ENCODE data around the gene PDK2.
A peak's percentile ranks its signal among the peaks of the same experiment; 100 is the strongest.

Gene PDK2

DNA sequence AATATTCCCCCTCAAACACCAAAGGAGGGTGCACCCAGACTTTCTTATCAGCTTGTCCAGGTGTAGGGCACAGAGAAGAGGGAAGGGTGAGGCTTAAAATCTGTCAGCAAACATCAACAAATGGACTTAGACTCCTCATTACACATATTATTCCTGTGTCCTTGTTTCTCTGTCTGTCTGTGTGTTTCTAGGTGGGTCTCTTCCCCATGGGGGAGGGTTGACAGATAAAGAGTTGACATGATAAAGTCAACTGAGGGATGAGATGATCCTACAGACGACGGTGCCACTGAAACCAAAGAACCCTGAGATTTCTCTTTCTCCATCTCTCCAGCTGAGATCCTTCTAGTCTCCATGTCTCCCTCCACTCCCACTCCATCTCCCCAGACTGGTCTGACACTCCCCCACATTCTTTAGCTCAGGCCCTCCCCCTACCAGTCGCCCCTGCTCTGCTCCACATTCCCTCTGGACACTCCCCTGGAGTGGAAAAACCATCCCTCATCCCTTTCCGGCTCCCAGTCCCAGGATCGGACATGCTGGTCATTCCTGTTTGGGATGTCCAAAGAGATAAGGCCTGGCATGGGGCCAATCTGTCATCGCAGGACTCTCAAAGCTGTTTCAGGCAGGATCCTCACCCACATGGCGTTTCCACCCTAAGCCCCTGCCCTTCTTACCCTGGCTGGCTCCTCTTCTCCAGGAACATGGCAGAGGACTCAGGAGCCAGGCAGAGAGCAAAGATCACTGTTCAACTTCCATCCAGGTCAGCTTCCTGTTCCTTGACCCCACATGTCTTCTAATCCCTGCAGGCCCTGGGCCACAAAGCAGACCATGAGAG is 42.1 kb upstream of the PDK2 start:
- no peak overlapping the region for H3K4me2 ChIP-seq (ENCODE audit: low read depth, low read length, poor library complexity, severe bottlenecking)
- H3K9me2 ChIP-seq (replicated peaks; ENCODE audit: insufficient read depth, low read length), result no peaks in the 10 kb centered on the region
- no peaks in the 10 kb centered on the region for H4K20me1 ChIP-seq (ENCODE audit: low read depth, low read length)
- no peaks in the 10 kb centered on the region for H3K36me3 ChIP-seq (ENCODE audit: low read length)
- H2AFZ ChIP-seq (ENCODE audit: low read depth, low read length, severe bottlenecking), result no peak overlapping the region
- no peaks in the 10 kb centered on the region for H3F3A ChIP-seq (ENCODE audit: insufficient read depth)
- no peak for TF ChIP-seq EZH2phosphoT487 (conservative IDR thresholded peaks at IDR 0.05; ENCODE audit: low read length)
- TF ChIP-seq, protein P1, sequence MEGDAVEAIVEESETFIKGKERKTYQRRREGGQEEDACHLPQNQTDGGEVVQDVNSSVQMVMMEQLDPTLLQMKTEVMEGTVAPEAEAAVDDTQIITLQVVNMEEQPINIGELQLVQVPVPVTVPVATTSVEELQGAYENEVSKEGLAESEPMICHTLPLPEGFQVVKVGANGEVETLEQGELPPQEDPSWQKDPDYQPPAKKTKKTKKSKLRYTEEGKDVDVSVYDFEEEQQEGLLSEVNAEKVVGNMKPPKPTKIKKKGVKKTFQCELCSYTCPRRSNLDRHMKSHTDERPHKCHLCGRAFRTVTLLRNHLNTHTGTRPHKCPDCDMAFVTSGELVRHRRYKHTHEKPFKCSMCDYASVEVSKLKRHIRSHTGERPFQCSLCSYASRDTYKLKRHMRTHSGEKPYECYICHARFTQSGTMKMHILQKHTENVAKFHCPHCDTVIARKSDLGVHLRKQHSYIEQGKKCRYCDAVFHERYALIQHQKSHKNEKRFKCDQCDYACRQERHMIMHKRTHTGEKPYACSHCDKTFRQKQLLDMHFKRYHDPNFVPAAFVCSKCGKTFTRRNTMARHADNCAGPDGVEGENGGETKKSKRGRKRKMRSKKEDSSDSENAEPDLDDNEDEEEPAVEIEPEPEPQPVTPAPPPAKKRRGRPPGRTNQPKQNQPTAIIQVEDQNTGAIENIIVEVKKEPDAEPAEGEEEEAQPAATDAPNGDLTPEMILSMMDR (IDR thresholded peaks at IDR 0.05; ENCODE audit: insufficient read depth, low read length, poor library complexity, severe bottlenecking), result no peak
- no peak overlapping the region for H3K27ac ChIP-seq (ENCODE audit: low read depth, low read length)
- no peak overlapping the region for H3K4me3 ChIP-seq (ENCODE audit: insufficient read depth, low read length, poor library complexity, severe bottlenecking)
- no peaks in the 10 kb centered on the region for H3K79me2 ChIP-seq (ENCODE audit: insufficient read depth, low read length)
- no peak overlapping the region for H3K9ac ChIP-seq (ENCODE audit: low read length)
- H3K9me3 ChIP-seq (ENCODE audit: insufficient read depth, low read length), result no peaks in the 10 kb centered on the region
- no peaks in the 10 kb centered on the region for H3K27me3 ChIP-seq (ENCODE audit: low read length)

DNA sequence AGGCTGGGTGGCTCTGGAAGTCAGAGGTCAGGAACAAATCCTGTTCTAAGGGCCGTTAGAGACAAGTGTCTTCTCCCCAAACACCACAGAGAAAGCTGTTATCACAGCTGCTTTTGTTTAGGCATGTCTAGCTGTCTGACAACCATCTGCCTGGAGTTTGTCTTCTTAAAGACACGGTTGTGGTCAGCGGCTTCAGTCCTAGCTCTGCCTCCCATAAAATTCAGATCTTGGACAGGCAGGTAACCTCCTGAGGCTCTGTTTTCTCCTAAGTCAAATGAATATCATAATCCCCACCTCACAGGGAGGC is 41.5 kb upstream of the PDK2 start:
- Histone ChIP-seq H3K9me3 (ENCODE audit: insufficient read depth, low read length) (no peaks in the 10 kb centered on the region), H4K20me1 (ENCODE audit: low read depth, low read length) (no peaks in the 10 kb centered on the region), H3K9ac (ENCODE audit: low read length) (no peak overlapping the region), H2AFZ (ENCODE audit: low read depth, low read length, severe bottlenecking) (no peak overlapping the region), H3K36me3 (ENCODE audit: low read length) (no peaks in the 10 kb centered on the region), H3K27ac (ENCODE audit: low read depth, low read length) (no peak overlapping the region), H3K4me2 (ENCODE audit: low read depth, low read length, poor library complexity, severe bottlenecking) (no peak overlapping the region), H3K27me3 (ENCODE audit: low read length) (no peaks in the 10 kb centered on the region), H3K4me3 (ENCODE audit: insufficient read depth, low read length, poor library complexity, severe bottlenecking) (no peak overlapping the region), H3K9me2 (replicated peaks; ENCODE audit: insufficient read depth, low read length) (no peaks in the 10 kb centered on the region), H3K79me2 (ENCODE audit: insufficient read depth, low read length) (no peaks in the 10 kb centered on the region), H3F3A (ENCODE audit: insufficient read depth) (no peaks in the 10 kb centered on the region)
- TF ChIP-seq EZH2phosphoT487 (conservative IDR thresholded peaks at IDR 0.05; ENCODE audit: low read length), result no peak
- TF ChIP-seq, protein P1 (IDR thresholded peaks at IDR 0.05; ENCODE audit: insufficient read depth, low read length, poor library complexity, severe bottlenecking), result no peak

DNA sequence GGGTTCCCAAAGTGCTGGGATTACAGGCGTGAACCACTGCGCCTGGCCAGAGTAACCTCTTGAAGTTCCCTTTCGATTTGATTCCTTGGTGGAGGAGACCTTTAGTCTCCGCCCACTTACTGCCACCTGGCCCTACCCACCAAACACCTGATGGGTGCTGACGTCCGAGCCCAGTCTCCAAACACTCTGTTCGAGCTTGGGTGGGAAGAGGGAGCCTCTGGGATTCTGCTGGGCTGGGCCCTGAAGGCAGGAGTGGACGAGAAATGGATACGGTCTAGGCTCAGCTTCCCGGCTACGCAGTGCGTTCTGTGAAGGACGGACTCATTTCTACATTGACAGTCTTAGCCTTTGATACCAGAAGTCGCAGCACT is 40.1 kb upstream of the PDK2 start:
- Histone ChIP-seq H3K27me3 (ENCODE audit: low read length) (no peaks in the 10 kb centered on the region), H3K79me2 (ENCODE audit: insufficient read depth, low read length) (no peaks in the 10 kb centered on the region), H3K4me2 (ENCODE audit: low read depth, low read length, poor library complexity, severe bottlenecking) (peak overlapping the region; percentile 76), H3K9me2 (replicated peaks; ENCODE audit: insufficient read depth, low read length) (no peaks in the 10 kb centered on the region), H3F3A (ENCODE audit: insufficient read depth) (no peaks in the 10 kb centered on the region), H3K4me3 (ENCODE audit: insufficient read depth, low read length, poor library complexity, severe bottlenecking) (no peak overlapping the region), H3K9me3 (ENCODE audit: insufficient read depth, low read length) (no peaks in the 10 kb centered on the region), H3K27ac (ENCODE audit: low read depth, low read length) (no peak overlapping the region), H3K9ac (ENCODE audit: low read length) (no peak overlapping the region), H2AFZ (ENCODE audit: low read depth, low read length, severe bottlenecking) (no peak overlapping the region), H4K20me1 (ENCODE audit: low read depth, low read length) (no peaks in the 10 kb centered on the region), H3K36me3 (ENCODE audit: low read length) (no peaks in the 10 kb centered on the region)
- no peak for TF ChIP-seq EZH2phosphoT487 (conservative IDR thresholded peaks at IDR 0.05; ENCODE audit: low read length)
- TF ChIP-seq, protein P1 (IDR thresholded peaks at IDR 0.05; ENCODE audit: insufficient read depth, low read length, poor library complexity, severe bottlenecking), result no peak
